PFSK-1 (cell line): ENCODE data around the gene CREBRF.

Source experiments
- FOXP2 ChIP-seq: optimal IDR thresholded peaks from 2 replicates; pipeline ENCODE3; 2011; ENCODE audit warnings: borderline replicate concordance, control low read depth, inconsistent platforms; ENCODE audit not compliant: insufficient read depth; ENCODE audit errors: extremely low read length, extremely low read depth
- POLR2AphosphoS5 ChIP-seq: IDR thresholded peaks from 2 replicates; pipeline ENCODE4 v1.6.1; 2012; ENCODE audit warnings: low read depth, mild to moderate bottlenecking, control low read depth, low read length, moderate library complexity
- REST ChIP-seq, 2 experiments: IDR thresholded peaks; 2 replicates each; pipeline versions ENCODE4 v1.6.1 to v1.8.0; 2011 to 2012; ENCODE audit warnings: low read depth in 2 of 2, low read length in 2 of 2, control low read depth in 1 of 2, inconsistent platforms in 1 of 2, mild to moderate bottlenecking in 1 of 2, moderate library complexity in 1 of 2; ENCODE audit not compliant: insufficient read depth in 1 of 2
- SIN3A ChIP-seq: IDR thresholded peaks from 2 replicates; pipeline ENCODE4 v1.6.1; 2012; ENCODE audit warnings: mild to moderate bottlenecking, low read length, moderate library complexity, borderline replicate concordance; ENCODE audit not compliant: insufficient read depth
- TAF1 ChIP-seq: IDR thresholded peaks from 2 replicates; pipeline ENCODE4 v1.6.1; 2012; ENCODE audit warnings: low read length, control low read depth, borderline replicate concordance; ENCODE audit not compliant: insufficient read depth

GRCh38 chr5:173055983-173056782 lies at the start of gene CREBRF:
- TF ChIP-seq REST (IDR thresholded peaks at IDR 0.05; ENCODE audit: insufficient read depth in 1 of 2, low read depth in 2 of 2, low read length in 2 of 2) (no peak), POLR2AphosphoS5 (0 out of 2 replicates have a peak, but pooled peaks have one; percentile 37), TAF1 (peak; percentile 58; the same call in 1 of the 2 replicates), SIN3A (peak; percentile 92), FOXP2 (peak; percentile 90)
